Mesendoderm (in vitro differentiated cells): ENCODE data around the gene SCAMP1.

ENCODE experiments used
- DNase-seq: peaks from one replicate; pipeline ENCODE4 v3.0.0; 2013
- H2AK5ac ChIP-seq: 2 replicates; pipeline ENCODE4 v1.6.1; 2013; ENCODE audit warnings: low read length, inconsistent platforms
- H2BK120ac ChIP-seq: 2 replicates; pipeline ENCODE4 v1.6.1; 2013; ENCODE audit warnings: low read depth, mild to moderate bottlenecking, low read length, moderate library complexity, mixed read lengths
- H2BK15ac ChIP-seq: replicated peaks from 2 replicates; pipeline ENCODE4 v1.6.1; 2013; ENCODE audit warnings: low read depth, mild to moderate bottlenecking, moderate library complexity
- H2BK5ac ChIP-seq: 2 replicates; pipeline ENCODE4 v1.6.1; 2013; ENCODE audit warnings: low read length, inconsistent platforms
- H3K18ac ChIP-seq: 2 replicates; pipeline ENCODE4 v1.6.1; 2013; ENCODE audit warnings: mild to moderate bottlenecking, low read length, mixed read lengths
- H3K23ac ChIP-seq: one replicate; pipeline ENCODE4 v1.6.1; 2013; ENCODE audit warnings: low read length
- H3K27ac ChIP-seq: 2 replicates; pipeline ENCODE4 v1.5.1; 2013; ENCODE audit warnings: low read depth, mild to moderate bottlenecking, inconsistent platforms, low read length, moderate library complexity
- H3K27me3 ChIP-seq: 2 replicates; pipeline ENCODE4 v1.6.1; 2013; ENCODE audit warnings: low read length, control low read depth, mild to moderate bottlenecking, inconsistent platforms; ENCODE audit not compliant: insufficient read depth, poor library complexity
- H3K36me3 ChIP-seq: 2 replicates; pipeline ENCODE4 v1.6.1; 2013; ENCODE audit warnings: low read length, inconsistent platforms; ENCODE audit not compliant: control insufficient read depth, insufficient read depth
- H3K4ac ChIP-seq: one replicate; pipeline ENCODE4 v1.6.1; 2013; ENCODE audit warnings: low read depth, mild to moderate bottlenecking, low read length, moderate library complexity
- H3K4me1 ChIP-seq: 2 replicates; pipeline ENCODE4 v1.6.1; 2013; ENCODE audit warnings: low read depth, low read length, inconsistent platforms; ENCODE audit not compliant: control insufficient read depth
- H3K4me2 ChIP-seq: 2 replicates; pipeline ENCODE4 v1.6.1; 2013; ENCODE audit warnings: low read length
- H3K4me3 ChIP-seq: 2 replicates; pipeline ENCODE4 v1.5.1; 2013; ENCODE audit warnings: mild to moderate bottlenecking, low read length
- H3K56ac ChIP-seq: one replicate; pipeline ENCODE4 v1.6.1; 2013; ENCODE audit warnings: low read length
- H3K79me1 ChIP-seq: 2 replicates; pipeline ENCODE4 v1.6.1; 2013; ENCODE audit warnings: low read length, inconsistent platforms
- H3K79me2 ChIP-seq: 2 replicates; pipeline ENCODE4 v1.6.1; 2013; ENCODE audit warnings: mild to moderate bottlenecking, low read length; ENCODE audit not compliant: control insufficient read depth, insufficient read depth
- H3K9ac ChIP-seq: 2 replicates; pipeline ENCODE4 v1.6.1; 2013; ENCODE audit warnings: low read length, inconsistent platforms
- H4K5ac ChIP-seq: one replicate; pipeline ENCODE4 v1.6.1; 2013; ENCODE audit warnings: low read length
- H4K8ac ChIP-seq: one replicate; pipeline ENCODE4 v1.6.1; 2013; ENCODE audit warnings: low read depth, mild to moderate bottlenecking, control low read depth, low read length, moderate library complexity
- WGBS: extraction: QIAGEN DNeasy Blood & Tissue Kit; methylation state at CpG from one replicate; pipeline ENCODE4 v1.1.7; 2013; ENCODE audit warnings: low lambda C conversion rate, missing lambda C conversion rate; ENCODE audit not compliant: insufficient coverage; ENCODE audit errors: extremely low coverage; 5-methylcytosine and 5-hydroxymethylcytosine counted together

The SCAMP1 gene

GRCh38 chr5:78500028-78500427 is 139.6 kb downstream of the SCAMP1 start:
- Histone ChIP-seq H3K36me3 (no peaks in the 10 kb centered on the region), H3K23ac (no peak overlapping the region), H3K27me3 (no peaks in the 10 kb centered on the region), H2BK5ac (peak overlapping the region; percentile 17), H2BK120ac (no peak overlapping the region), H3K4me1 (peaks cover 29% of the 10 kb centered on the region), H4K8ac (no peak overlapping the region), H3K4me2 (no peak overlapping the region), H3K4ac (no peak overlapping the region), H3K79me2 (peaks cover 4% of the 10 kb centered on the region), H3K18ac (no peak overlapping the region), H2AK5ac (peak overlapping the region; percentile 79), H2BK15ac (no peak overlapping the region), H3K4me3 (no peak overlapping the region), H4K5ac (no peak overlapping the region), H3K9ac (no peak overlapping the region), H3K56ac (peak overlapping the region; percentile 44), H3K79me1 (peaks cover 24% of the 10 kb centered on the region), H3K27ac (no peak overlapping the region)
- peak; percentile 39 for DNase-seq
- WGBS: no CpG with 5 or more reads among the region's 2 CpGs

GRCh38 chr5:78500871-78501270 is 140.5 kb downstream of the SCAMP1 start:
- no peaks in the 10 kb centered on the region for H3K79me2 ChIP-seq
- no peaks in the 10 kb centered on the region for H3K27me3 ChIP-seq
- no peak for DNase-seq
- no peak overlapping the region for H3K23ac ChIP-seq
- H3K4me2 ChIP-seq: no peak overlapping the region
- H4K5ac ChIP-seq: no peak overlapping the region
- no peak overlapping the region for H2AK5ac ChIP-seq
- H3K56ac ChIP-seq: no peak overlapping the region
- H2BK120ac ChIP-seq: no peak overlapping the region
- no peak overlapping the region for H2BK5ac ChIP-seq
- no peaks in the 10 kb centered on the region for H3K36me3 ChIP-seq
- no peak overlapping the region for H3K4ac ChIP-seq
- H3K9ac ChIP-seq: no peak overlapping the region
- peak overlapping the region; percentile 23 for H2BK15ac ChIP-seq
- no peak overlapping the region for H3K4me3 ChIP-seq
- H4K8ac ChIP-seq: no peak overlapping the region
- H3K79me1 ChIP-seq: peaks cover 25% of the 10 kb centered on the region
- no CpG with 5 or more reads among the region's 5 CpGs for WGBS
- H3K18ac ChIP-seq: no peak overlapping the region
- no peak overlapping the region for H3K27ac ChIP-seq
- peaks cover 29% of the 10 kb centered on the region for H3K4me1 ChIP-seq

- no peak overlapping the region for H3K56ac ChIP-seq
- H3K4me3 ChIP-seq: no peak overlapping the region
- peaks cover 20% of the 10 kb centered on the region for H3K79me1 ChIP-seq
- H3K23ac ChIP-seq: no peak overlapping the region
- H2BK120ac ChIP-seq: no peak overlapping the region
- peak overlapping the region; percentile 14 for H3K18ac ChIP-seq
- H2BK15ac ChIP-seq: no peak overlapping the region
- peaks cover 22% of the 10 kb centered on the region for H3K4me1 ChIP-seq
- no peaks in the 10 kb centered on the region for H3K27me3 ChIP-seq
- no peak overlapping the region for H2BK5ac ChIP-seq
- no peak overlapping the region for H3K4me2 ChIP-seq
- no peak overlapping the region for H3K9ac ChIP-seq
- no peak overlapping the region for H3K4ac ChIP-seq
- H4K8ac ChIP-seq: no peak overlapping the region
- H3K36me3 ChIP-seq: no peaks in the 10 kb centered on the region
- no peak overlapping the region for H3K27ac ChIP-seq
- H2AK5ac ChIP-seq: no peak overlapping the region
- DNase-seq: no peak
- no CpG with 5 or more reads among the region's 9 CpGs for WGBS
- H4K5ac ChIP-seq: no peak overlapping the region
- H3K79me2 ChIP-seq: no peaks in the 10 kb centered on the region
Measured at GRCh38 chr5:78501411-78502352, 141.3 kb downstream of the SCAMP1 start.

- WGBS: no CpG with 5 or more reads among the region's 4 CpGs
- no peaks in the 10 kb centered on the region for H3K79me2 ChIP-seq
- no peak overlapping the region for H2AK5ac ChIP-seq
- peak overlapping the region; percentile 76 for H3K4ac ChIP-seq
- no peaks in the 10 kb centered on the region for H3K36me3 ChIP-seq
- H3K27me3 ChIP-seq: no peaks in the 10 kb centered on the region
- no peak overlapping the region for H3K23ac ChIP-seq
- H3K56ac ChIP-seq: no peak overlapping the region
- H3K9ac ChIP-seq: no peak overlapping the region
- no peak for DNase-seq
- no peak overlapping the region for H4K5ac ChIP-seq
- H3K4me2 ChIP-seq: no peak overlapping the region
- H2BK5ac ChIP-seq: no peak overlapping the region
- H3K4me1 ChIP-seq: peaks cover 34% of the 10 kb centered on the region
- H3K79me1 ChIP-seq: peaks cover 12% of the 10 kb centered on the region
- no peak overlapping the region for H2BK120ac ChIP-seq
- H3K18ac ChIP-seq: no peak overlapping the region
- H3K27ac ChIP-seq: no peak overlapping the region
- no peak overlapping the region for H3K4me3 ChIP-seq
- H2BK15ac ChIP-seq: no peak overlapping the region
- H4K8ac ChIP-seq: no peak overlapping the region
Measured at GRCh38 chr5:78503958-78504653, 143.7 kb downstream of the SCAMP1 start.

GRCh38 chr5:78504704-78505677 is 144.6 kb downstream of the SCAMP1 start:
- DNase-seq: peak; percentile 61

More at GRCh38 chr5:78504704-78505677, 144.6 kb downstream of the SCAMP1 start:
- no peaks in the 10 kb centered on the region for H3K27me3 ChIP-seq
- no peak overlapping the region for H3K4me3 ChIP-seq
- H3K9ac ChIP-seq: no peak overlapping the region
- no peak overlapping the region for H4K5ac ChIP-seq
- peak overlapping the region; percentile 40 for H3K56ac ChIP-seq
- no peak overlapping the region for H3K4ac ChIP-seq
- no peak overlapping the region for H3K18ac ChIP-seq
- H2BK5ac ChIP-seq: no peak overlapping the region
- no peaks in the 10 kb centered on the region for H3K79me2 ChIP-seq
- no peak overlapping the region for H2BK15ac ChIP-seq
- H4K8ac ChIP-seq: no peak overlapping the region
- peaks cover 32% of the 10 kb centered on the region for H3K4me1 ChIP-seq
- H3K27ac ChIP-seq: no peak overlapping the region
- H3K23ac ChIP-seq: no peak overlapping the region
- no CpG with 5 or more reads among the region's 10 CpGs for WGBS
- H2AK5ac ChIP-seq: peak overlapping the region; percentile 22
- no peak overlapping the region for H2BK120ac ChIP-seq
- peaks cover 12% of the 10 kb centered on the region for H3K79me1 ChIP-seq
- H3K36me3 ChIP-seq: no peaks in the 10 kb centered on the region
- no peak overlapping the region for H3K4me2 ChIP-seq
